OCI-LY3 (cell line): ENCODE measurements around the gene EXD1.

Experiments
- H2AFZ ChIP-seq: fragments of 200-600, 300-600 bp; shearing (Covaris generic); 2 replicates; pipeline ENCODE4 v1.6.0; 2014; ENCODE audit warnings: antibody characterized with exemption, low read depth, low read length
- H3K27ac ChIP-seq: fragments of 200-600, 300-600 bp; sonication (generic); 2 replicates; pipeline ENCODE4 v1.5.1; 2014; ENCODE audit warnings: mild to moderate bottlenecking, low read length, moderate library complexity, mixed read lengths
- H3K27me3 ChIP-seq: fragments of 200-600, 300-600 bp; sonication (generic); 2 replicates; pipeline ENCODE4 v1.6.1; 2014; ENCODE audit warnings: low read depth, low read length, mixed read lengths
- H3K36me3 ChIP-seq: fragments of 200-600, 300-600 bp; sonication (generic); replicated peaks from 2 replicates; pipeline ENCODE3; 2014; ENCODE audit warnings: low read depth, low read length, mixed read lengths
- H3K4me1 ChIP-seq: fragments of 300-600, 200-600 bp; sonication (generic); 2 replicates; pipeline ENCODE4 v1.6.1; 2014; ENCODE audit warnings: low read length, mixed read lengths
- H3K4me2 ChIP-seq: fragments of 200-600, 300-600 bp; sonication (generic); 2 replicates; pipeline ENCODE4 v1.6.1; 2014; ENCODE audit warnings: low read length, mixed read lengths
- H3K4me3 ChIP-seq: fragments of 300-600, 200-600 bp; sonication (generic); 2 replicates; pipeline ENCODE4 v1.5.1; 2014; ENCODE audit warnings: antibody characterized with exemption, mild to moderate bottlenecking, low read length, moderate library complexity
- H3K79me2 ChIP-seq: fragments of 300-600, 200-600 bp; shearing (Covaris generic); 2 replicates; pipeline ENCODE4 v1.6.1; 2014; ENCODE audit warnings: mild to moderate bottlenecking, low read length, mixed read lengths
- H3K9ac ChIP-seq: fragments of 300-600, 200-600 bp; shearing (Covaris generic); 2 replicates; pipeline ENCODE4 v1.6.0; 2014; ENCODE audit warnings: mild to moderate bottlenecking, low read length, moderate library complexity
- H3K9me3 ChIP-seq: fragments of 200-600, 300-600 bp; shearing (Covaris generic); 2 replicates; pipeline ENCODE4 v1.6.1; 2014; ENCODE audit warnings: low read length, mixed read lengths; ENCODE audit not compliant: insufficient read depth
- H4K20me1 ChIP-seq: fragments of 200-600, 300-600 bp; sonication (generic); 2 replicates; pipeline ENCODE4 v1.6.1; 2016; ENCODE audit warnings: low read length, mixed read lengths; ENCODE audit not compliant: insufficient read depth
- EZH2phosphoT487 ChIP-seq: fragments of 200-600 bp; shearing (Covaris generic); IDR thresholded peaks from 2 replicates; pipeline ENCODE4 v1.6.1; 2018; ENCODE audit warnings: antibody characterized with exemption, mixed run types, low read depth
- TF ChIP-seq, protein P1 (sequence below): fragments of 200-600, 300-600 bp; sonication (generic); IDR thresholded peaks from 2 replicates; pipeline ENCODE4 v1.5.1; 2014; ENCODE audit warnings: antibody characterized with exemption, low read length, low read depth

Gene EXD1

DNA sequence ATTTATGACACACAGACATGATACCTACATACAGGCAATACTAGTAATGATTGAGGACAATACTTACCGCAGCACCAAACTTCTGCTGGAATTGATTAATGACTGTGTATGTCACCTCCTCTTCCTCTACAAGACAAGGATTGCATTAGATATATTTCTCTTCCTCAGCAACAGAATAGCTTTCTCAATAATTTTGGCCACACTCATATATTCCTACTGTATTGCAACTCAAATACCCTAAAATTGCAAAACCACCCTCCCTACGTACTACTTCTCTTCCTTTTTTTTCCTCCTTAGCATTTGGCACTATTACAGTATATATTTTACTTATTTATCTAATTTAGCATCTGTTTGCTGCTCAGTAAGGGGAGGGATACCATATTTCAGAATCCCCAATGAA, 14.8 kb downstream of the EXD1 start:
- Histone ChIP-seq H3K9me3 (no peaks in the 10 kb centered on the region), H3K27me3 (peaks cover 19% of the 10 kb centered on the region), H3K79me2 (no peaks in the 10 kb centered on the region), H3K4me3 (no peak overlapping the region), H3K4me2 (no peak overlapping the region), H4K20me1 (no peaks in the 10 kb centered on the region), H2AFZ (no peak overlapping the region), H3K4me1 (no peaks in the 10 kb centered on the region), H3K9ac (no peak overlapping the region), H3K27ac (no peak overlapping the region), H3K36me3 (no peaks in the 10 kb centered on the region)
- no peak for TF ChIP-seq EZH2phosphoT487
- TF ChIP-seq, protein P1, sequence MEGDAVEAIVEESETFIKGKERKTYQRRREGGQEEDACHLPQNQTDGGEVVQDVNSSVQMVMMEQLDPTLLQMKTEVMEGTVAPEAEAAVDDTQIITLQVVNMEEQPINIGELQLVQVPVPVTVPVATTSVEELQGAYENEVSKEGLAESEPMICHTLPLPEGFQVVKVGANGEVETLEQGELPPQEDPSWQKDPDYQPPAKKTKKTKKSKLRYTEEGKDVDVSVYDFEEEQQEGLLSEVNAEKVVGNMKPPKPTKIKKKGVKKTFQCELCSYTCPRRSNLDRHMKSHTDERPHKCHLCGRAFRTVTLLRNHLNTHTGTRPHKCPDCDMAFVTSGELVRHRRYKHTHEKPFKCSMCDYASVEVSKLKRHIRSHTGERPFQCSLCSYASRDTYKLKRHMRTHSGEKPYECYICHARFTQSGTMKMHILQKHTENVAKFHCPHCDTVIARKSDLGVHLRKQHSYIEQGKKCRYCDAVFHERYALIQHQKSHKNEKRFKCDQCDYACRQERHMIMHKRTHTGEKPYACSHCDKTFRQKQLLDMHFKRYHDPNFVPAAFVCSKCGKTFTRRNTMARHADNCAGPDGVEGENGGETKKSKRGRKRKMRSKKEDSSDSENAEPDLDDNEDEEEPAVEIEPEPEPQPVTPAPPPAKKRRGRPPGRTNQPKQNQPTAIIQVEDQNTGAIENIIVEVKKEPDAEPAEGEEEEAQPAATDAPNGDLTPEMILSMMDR, result no peak

DNA sequence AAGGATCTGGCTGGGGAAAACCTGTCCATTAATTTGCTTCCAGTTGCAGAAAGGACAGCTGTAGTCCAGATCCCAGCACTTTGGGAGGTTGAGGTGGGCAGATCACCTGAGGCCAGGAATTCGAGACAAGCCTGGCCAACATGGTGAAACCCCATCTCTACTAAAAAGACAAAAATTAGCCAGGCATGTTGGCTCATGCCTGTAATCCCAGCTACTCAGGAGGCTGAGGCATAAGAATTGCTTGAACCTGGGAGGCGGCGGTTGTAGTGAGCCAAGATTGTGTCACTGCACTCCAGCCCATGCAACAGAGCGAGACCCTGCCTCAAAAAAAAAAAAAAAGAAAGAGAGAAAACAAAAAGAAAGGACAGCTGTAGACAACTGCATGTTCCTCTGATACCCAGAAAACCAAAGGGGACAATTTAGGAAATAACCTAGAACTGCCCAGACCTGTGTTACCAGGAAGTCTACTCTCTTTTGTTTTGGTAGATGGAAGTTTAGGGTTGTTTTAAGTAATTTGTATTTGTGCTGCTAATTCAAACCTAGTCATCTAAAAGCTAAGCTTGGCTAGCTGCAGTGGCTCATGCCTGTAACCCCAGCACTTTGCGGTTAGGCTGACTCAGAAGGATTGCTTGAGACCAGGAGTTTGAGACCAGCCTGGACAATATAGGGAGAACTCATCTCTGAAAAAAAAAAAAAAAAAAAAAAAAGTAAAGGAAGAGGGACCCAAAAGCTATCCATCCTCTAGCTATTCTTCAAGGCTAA, 22.7 kb downstream of the EXD1 start:
- no peaks in the 10 kb centered on the region for H3K9me3 ChIP-seq
- H3K4me1 ChIP-seq, result 0 out of 2 replicates have a peak, but pooled peaks cover 3% of the 10 kb centered on the region
- no peak overlapping the region for H3K9ac ChIP-seq
- no peak overlapping the region for H2AFZ ChIP-seq
- no peak overlapping the region for H3K4me2 ChIP-seq
- no peaks in the 10 kb centered on the region for H3K36me3 ChIP-seq
- H3K79me2 ChIP-seq, result no peaks in the 10 kb centered on the region
- no peak overlapping the region for H3K4me3 ChIP-seq
- H3K27ac ChIP-seq, result no peak overlapping the region
- H4K20me1 ChIP-seq, result no peaks in the 10 kb centered on the region
- TF ChIP-seq EZH2phosphoT487, result no peak
- TF ChIP-seq, protein P1, result no peak
- H3K27me3 ChIP-seq, result 0 out of 2 replicates have a peak, but pooled peaks cover 3% of the 10 kb centered on the region

DNA sequence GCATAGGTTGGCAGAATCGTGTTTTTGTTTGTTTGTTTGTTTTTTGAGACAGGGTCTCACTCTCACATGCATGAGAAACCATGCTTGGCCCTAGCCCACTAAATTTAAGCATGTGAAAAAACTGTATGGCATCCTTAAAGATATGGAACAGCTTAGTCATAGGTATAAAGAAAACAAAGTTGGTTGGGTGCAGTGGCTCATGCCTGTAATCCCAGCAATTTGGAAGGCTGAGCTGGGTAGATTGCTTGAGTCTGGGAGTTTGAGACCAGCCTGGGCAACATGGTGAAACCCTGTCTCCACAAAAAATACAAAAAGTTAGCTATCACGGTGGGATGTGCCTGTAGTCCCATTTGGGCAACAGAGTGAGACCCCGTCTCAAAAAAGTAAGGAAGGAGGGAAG, 25.2 kb downstream of the EXD1 start:
- no peak overlapping the region for H3K27ac ChIP-seq
- H2AFZ ChIP-seq, result no peak overlapping the region
- no peaks in the 10 kb centered on the region for H3K27me3 ChIP-seq
- no peaks in the 10 kb centered on the region for H4K20me1 ChIP-seq
- no peak overlapping the region for H3K9ac ChIP-seq
- no peak overlapping the region for H3K4me2 ChIP-seq
- H3K9me3 ChIP-seq, result no peaks in the 10 kb centered on the region
- H3K79me2 ChIP-seq, result no peaks in the 10 kb centered on the region
- TF ChIP-seq, protein P1, result no peak
- TF ChIP-seq EZH2phosphoT487, result no peak
- no peak overlapping the region for H3K4me3 ChIP-seq
- H3K36me3 ChIP-seq, result no peaks in the 10 kb centered on the region
- H3K4me1 ChIP-seq, result 0 out of 2 replicates have a peak, but pooled peaks cover 3% of the 10 kb centered on the region

- no peak overlapping the region for H3K27ac ChIP-seq
- H3K4me1 ChIP-seq, result 0 out of 2 replicates have a peak, but pooled peaks cover 3% of the 10 kb centered on the region
- no peaks in the 10 kb centered on the region for H3K79me2 ChIP-seq
- H3K36me3 ChIP-seq, result no peaks in the 10 kb centered on the region
- no peak overlapping the region for H2AFZ ChIP-seq
- H3K9me3 ChIP-seq, result no peaks in the 10 kb centered on the region
- TF ChIP-seq, protein P1, result no peak
- no peak for TF ChIP-seq EZH2phosphoT487
- H3K9ac ChIP-seq, result no peak overlapping the region
- no peak overlapping the region for H3K4me3 ChIP-seq
- H3K4me2 ChIP-seq, result no peak overlapping the region
- H4K20me1 ChIP-seq, result no peaks in the 10 kb centered on the region
- no peaks in the 10 kb centered on the region for H3K27me3 ChIP-seq
Observed at GRCh38 chr15:41203395-41203794, 27.2 kb downstream of the EXD1 start.
